ENCODE data around the gene CALHM5. TPM values are rescaled to one million over a fixed set of nuclear protein-coding genes. Genes with fewer than 3 reads are reported as not detected.
A peak's percentile ranks its signal among the peaks of the same experiment; 100 is the strongest.

Gene CALHM5
- total RNA-seq, 1 donor from 2014 or later = 0.05 TPM

- Mint-ChIP-seq H3K27me3 (no peaks in the 10 kb centered on the region), H3K4me1 (ENCODE audit: low read depth) (peaks cover 18% of the 10 kb centered on the region), H3K27ac (no peak overlapping the region), H3K9me3 (ENCODE audit: low read depth) (no peaks in the 10 kb centered on the region), H3K4me3 (ENCODE audit: low read depth) (no peak overlapping the region), H3K36me3 (ENCODE audit: insufficient read depth) (no peaks in the 10 kb centered on the region)
- DNase-seq (ENCODE audit: low spot score, unreplicated experiment) = no peak
- TF ChIP-seq CTCF (IDR thresholded peaks at IDR 0.05; ENCODE audit: unreplicated experiment) = no peak
Observed at GRCh38 chr6:116547358-116547757, 35.9 kb downstream of the CALHM5 start.

- no peak for DNase-seq (ENCODE audit: low spot score, unreplicated experiment)
- Mint-ChIP-seq H3K4me3 (ENCODE audit: low read depth) (no peak overlapping the region), H3K27ac (peak overlapping the region; percentile 73), H3K9me3 (ENCODE audit: low read depth) (no peaks in the 10 kb centered on the region), H3K4me1 (ENCODE audit: low read depth) (peaks cover 11% of the 10 kb centered on the region), H3K36me3 (ENCODE audit: insufficient read depth) (no peaks in the 10 kb centered on the region), H3K27me3 (no peaks in the 10 kb centered on the region)
- no peak for TF ChIP-seq CTCF (IDR thresholded peaks at IDR 0.05; ENCODE audit: unreplicated experiment)
Observed at GRCh38 chr6:116550796-116551195, 39.4 kb downstream of the CALHM5 start.

GRCh38 chr6:116553451-116553850 is 42.0 kb downstream of the CALHM5 start, which contains the start of gene CALHM4:
CALHM4 (plus strand) TSS chr6:116553751; CDS start chr6:116553794, 43 bp downstream.
- Mint-ChIP-seq H3K4me1 (ENCODE audit: low read depth) (peaks cover 12% of the 10 kb centered on the region), H3K36me3 (ENCODE audit: insufficient read depth) (no peaks in the 10 kb centered on the region), H3K27ac (no peak within 1 kb of the TSS), H3K4me3 (ENCODE audit: low read depth) (no peak within 1 kb of the TSS), H3K27me3 (no peaks in the 10 kb centered on the region), H3K9me3 (ENCODE audit: low read depth) (no peaks in the 10 kb centered on the region)
- no peak for DNase-seq (ENCODE audit: low spot score, unreplicated experiment)
- no peak for TF ChIP-seq CTCF (IDR thresholded peaks at IDR 0.05; ENCODE audit: unreplicated experiment)

GRCh38 chr6:116556065-116556464 is 44.6 kb downstream of the CALHM5 start:
- no peak overlapping the region for H3K4me3 Mint-ChIP-seq (ENCODE audit: low read depth)
- no peak for TF ChIP-seq CTCF (IDR thresholded peaks at IDR 0.05; ENCODE audit: unreplicated experiment)
- peaks cover 4% of the 10 kb centered on the region for H3K4me1 Mint-ChIP-seq (ENCODE audit: low read depth)
- H3K36me3 Mint-ChIP-seq (ENCODE audit: insufficient read depth) = no peaks in the 10 kb centered on the region
- H3K27ac Mint-ChIP-seq = no peak overlapping the region
- DNase-seq (ENCODE audit: low spot score, unreplicated experiment) = no peak
- no peaks in the 10 kb centered on the region for H3K9me3 Mint-ChIP-seq (ENCODE audit: low read depth)
- H3K27me3 Mint-ChIP-seq = no peaks in the 10 kb centered on the region

GRCh38 chr6:116556814-116557415 is 45.5 kb downstream of the CALHM5 start:
- H3K36me3 Mint-ChIP-seq (ENCODE audit: insufficient read depth) = no peaks in the 10 kb centered on the region
- H3K9me3 Mint-ChIP-seq (ENCODE audit: low read depth) = no peaks in the 10 kb centered on the region
- H3K27ac Mint-ChIP-seq = no peak overlapping the region

More at GRCh38 chr6:116556814-116557415, 45.5 kb downstream of the CALHM5 start:
- peaks cover 1% of the 10 kb centered on the region for H3K4me1 Mint-ChIP-seq (ENCODE audit: low read depth)
- no peaks in the 10 kb centered on the region for H3K27me3 Mint-ChIP-seq
- TF ChIP-seq CTCF (IDR thresholded peaks at IDR 0.05; ENCODE audit: unreplicated experiment) = no peak
- no peak for DNase-seq (ENCODE audit: low spot score, unreplicated experiment)
- H3K4me3 Mint-ChIP-seq (ENCODE audit: low read depth) = no peak overlapping the region
